Measurements from ENCODE around the gene TTK. TPM values are rescaled to one million over a fixed set of nuclear protein-coding genes. Genes with fewer than 3 reads are reported as not detected.

The TTK gene
- polyA plus RNA-seq, 3 donors: not detected

GRCh38 chr6:79964607-79965081, 39.8 kb upstream of the TTK start:
- no peak for TF ChIP-seq CTCF (IDR thresholded peaks at IDR 0.05)
- H3K4me1 ChIP-seq (ENCODE audit: control insufficient read depth in 1 of 2, insufficient read depth in 2 of 2, low read length in 2 of 2): no peaks in the 10 kb centered on the region
- intact Hi-C loops (cut with micrococcal nuclease): no loop called here
- WGBS (ENCODE audit: insufficient coverage): no CpG with 5 or more reads among the region's 3 CpGs
- H3K79me2 ChIP-seq (ENCODE audit: insufficient read depth, low read length): no peaks in the 10 kb centered on the region
- H3K27me3 ChIP-seq (ENCODE audit: control insufficient read depth in 2 of 2, insufficient read depth in 2 of 2, low read length in 2 of 2): no peaks in the 10 kb centered on the region
- H3K27ac ChIP-seq (ENCODE audit: low read depth in 1 of 2, low read length in 2 of 2): no peak overlapping the region
- H2AFZ ChIP-seq (ENCODE audit: insufficient read depth, low read depth, low read length, poor library complexity, severe bottlenecking): no peak overlapping the region
- H4K20me1 ChIP-seq (ENCODE audit: insufficient read depth, low read length): no peaks in the 10 kb centered on the region
- Mint-ChIP-seq H3K36me3 (no peaks in the 10 kb centered on the region), H3K27me3 (ENCODE audit: low read depth in 3 of 3) (peaks cover 1 to 7% (median 3%) of the 10 kb centered on the region in 3 donors), H3K4me1 (no peaks in the 10 kb centered on the region), H3K9me3 (peaks cover 5 to 24% (median 17%) of the 10 kb centered on the region in 7 donors), H3K4me3 (no peak overlapping the region), H3K27ac (no peak overlapping the region)
- no peak overlapping the region for H3K4me3 ChIP-seq (replicated peaks in 1 of 3; ENCODE audit: low read depth in 2 of 3, low read length in 3 of 3)
- no peak for DNase-seq
- H3K9me3 ChIP-seq (replicated peaks in 1 of 2; ENCODE audit: control insufficient read depth in 1 of 2, insufficient read depth in 1 of 2, low read length in 2 of 2): peaks cover 3 to 5% of the 10 kb centered on the region in 2 donors
- no peak overlapping the region for H3K4me2 ChIP-seq (replicated peaks; ENCODE audit: extremely low read depth, low read length, poor library complexity, severe bottlenecking)
- H3K36me3 ChIP-seq (replicated peaks in 1 of 2; ENCODE audit: control insufficient read depth in 1 of 2, insufficient read depth in 2 of 2, low read length in 2 of 2): no peaks in the 10 kb centered on the region
- no peak overlapping the region for H3K9ac ChIP-seq (ENCODE audit: insufficient read depth, low read length, poor library complexity, severe bottlenecking)

GRCh38 chr6:79967178-79967577, 37.3 kb upstream of the TTK start:
- peaks cover 1 to 7% (median 2%) of the 10 kb centered on the region in 3 donors for H3K27me3 Mint-ChIP-seq (ENCODE audit: low read depth in 3 of 3)
- H3K36me3 ChIP-seq (replicated peaks in 1 of 2; ENCODE audit: control insufficient read depth in 1 of 2, insufficient read depth in 2 of 2, low read length in 2 of 2): no peaks in the 10 kb centered on the region
- no peak for DNase-seq
- no peak overlapping the region for H3K27ac Mint-ChIP-seq
- no peak overlapping the region for H3K9ac ChIP-seq (ENCODE audit: insufficient read depth, low read length, poor library complexity, severe bottlenecking)
- H3K9me3 Mint-ChIP-seq: peaks cover 13 to 27% (median 19%) of the 10 kb centered on the region in 7 donors
- intact Hi-C loops (cut with micrococcal nuclease): no loop called here
- no peak overlapping the region for H3K4me3 ChIP-seq (replicated peaks in 1 of 3; ENCODE audit: low read depth in 2 of 3, low read length in 3 of 3)
- no peak for TF ChIP-seq CTCF (IDR thresholded peaks at IDR 0.05)
- no peak overlapping the region for H2AFZ ChIP-seq (ENCODE audit: insufficient read depth, low read depth, low read length, poor library complexity, severe bottlenecking)
- H3K4me1 ChIP-seq (ENCODE audit: control insufficient read depth in 1 of 2, insufficient read depth in 2 of 2, low read length in 2 of 2): no peaks in the 10 kb centered on the region
- H3K79me2 ChIP-seq (ENCODE audit: insufficient read depth, low read length): no peaks in the 10 kb centered on the region
- no peaks in the 10 kb centered on the region for H3K36me3 Mint-ChIP-seq
- no peaks in the 10 kb centered on the region for H4K20me1 ChIP-seq (ENCODE audit: insufficient read depth, low read length)
- no peak overlapping the region for H3K27ac ChIP-seq (ENCODE audit: low read depth in 1 of 2, low read length in 2 of 2)
- no peak overlapping the region for H3K4me2 ChIP-seq (replicated peaks; ENCODE audit: extremely low read depth, low read length, poor library complexity, severe bottlenecking)
- H3K4me1 Mint-ChIP-seq: no peaks in the 10 kb centered on the region
- H3K4me3 Mint-ChIP-seq: no peak overlapping the region
- H3K9me3 ChIP-seq (replicated peaks in 1 of 2; ENCODE audit: control insufficient read depth in 1 of 2, insufficient read depth in 1 of 2, low read length in 2 of 2): peaks cover 6 to 9% of the 10 kb centered on the region in 2 donors
- H3K27me3 ChIP-seq (ENCODE audit: control insufficient read depth in 2 of 2, insufficient read depth in 2 of 2, low read length in 2 of 2): no peaks in the 10 kb centered on the region
